HCT116 (cell line): ENCODE results near the gene ACSF2. TPM values are rescaled to one million over a fixed set of nuclear protein-coding genes. Genes with fewer than 3 reads are reported as not detected.

ENCODE experiments used
- ATAC-seq: fragments of 200-7000 bp; cut with Tn5 transposase; 2 replicates; pipeline ENCODE4 v1.9.1; 2020; ENCODE audit warnings: mild to moderate bottlenecking, moderate library complexity
- BruUV-seq: library from RNA; stranded (reverse); fragments of 400-500 nt; replicated peaks from 2 replicates; lab custom pipeline; 2021; lab: Mats Ljungman, UMichigan
- CTCF ChIA-PET: fragments of 300-600 bp; sonication (Branson Sonifier 250); formaldehyde crosslinking; loops from one replicate; lab custom pipeline; 2021; ENCODE audit warnings: antibody characterized with exemption; lab: Charles Lee
- POLR2A ChIA-PET: fragments of 300-600, 350-600 bp; sonication (Branson Sonifier 250); formaldehyde crosslinking; loops from one replicate; lab custom pipeline; 2021; ENCODE audit warnings: antibody characterized with exemption; lab: Charles Lee
- RAD21 ChIA-PET, 2 experiments: fragments of 300-600 bp; sonication (Branson Sonifier 250); formaldehyde crosslinking; loops; one replicate each; lab custom pipeline; 2023; ENCODE audit warnings: low total read pairs in 2 of 2; ENCODE audit not compliant: uncharacterized antibody in 2 of 2, unreplicated experiment in 2 of 2, low non-redundant PET in 1 of 2; lab: Charles Lee
- DNase-seq: peaks from one replicate; pipeline ENCODE4 v3.0.0-alpha.2; 2010; ENCODE audit warnings: low read depth, low spot score
- H2AFZ ChIP-seq: fragments of 200-600 bp; shearing (Covaris generic), sonication (generic); 2 replicates; pipeline ENCODE4 v1.6.1; 2017; ENCODE audit warnings: low read depth, mixed run types, mixed read lengths, antibody characterized with exemption, low read length; ENCODE audit not compliant: poor library complexity, severe bottlenecking
- H3K27ac ChIP-seq: 2 replicates; pipeline ENCODE4 v1.5.1; 2012; ENCODE audit warnings: low read depth, low read length
- H3K27me3 ChIP-seq: fragments of 200-600 bp; sonication (generic); 2 replicates; pipeline ENCODE4 v1.6.1; 2016; ENCODE audit warnings: mixed run types, low read length, mixed read lengths; ENCODE audit not compliant: insufficient read depth
- H3K36me3 ChIP-seq, 2 experiments: fragments of 200-500 bp in 1 of 2; fragments of 200-600 bp in 1 of 2; sonication (Bioruptor generic) in 1 of 2; sonication (generic) in 1 of 2; 2 replicates each; pipeline versions ENCODE4 v1.5.1 to v1.6.1; 2014 to 2016; ENCODE audit warnings: low read length in 2 of 2, inconsistent platforms in 1 of 2, mixed read lengths in 1 of 2, mixed run types in 1 of 2; ENCODE audit not compliant: insufficient read depth in 2 of 2, control insufficient read depth in 1 of 2
- H3K4me1 ChIP-seq, 2 experiments: fragments of 200-600 bp in 1 of 2; sonication (generic) in 1 of 2; 2 replicates each; pipeline versions ENCODE4 v1.5.1 to v1.6.1; 2012 to 2017; ENCODE audit warnings: low read length in 2 of 2, inconsistent platforms in 1 of 2, mild to moderate bottlenecking in 1 of 2, mixed read lengths in 1 of 2, mixed run types in 1 of 2, moderate library complexity in 1 of 2; ENCODE audit not compliant: insufficient read depth in 2 of 2, control insufficient read depth in 1 of 2
- H3K4me2 ChIP-seq: fragments of 200-600 bp; sonication (generic); 2 replicates; pipeline ENCODE4 v1.6.1; 2017; ENCODE audit warnings: mixed run types, low read length, mixed read lengths
- H3K4me3 ChIP-seq, 2 experiments: fragments of 200-600 bp in 1 of 2; sonication (generic) in 1 of 2; replicated peaks in 1 of 2; 2 replicates each; pipeline ENCODE4 v1.5.1; 2011 to 2016; ENCODE audit warnings: low read length in 2 of 2, control low read depth in 1 of 2, low read depth in 1 of 2, mild to moderate bottlenecking in 1 of 2, mixed read lengths in 1 of 2, mixed run types in 1 of 2
- H3K79me2 ChIP-seq: fragments of 200-600 bp; sonication (generic); 2 replicates; pipeline ENCODE4 v1.6.1; 2017; ENCODE audit warnings: mild to moderate bottlenecking, mixed run types, low read length, moderate library complexity, mixed read lengths; ENCODE audit not compliant: insufficient read depth
- H3K9ac ChIP-seq: fragments of 200-600 bp; sonication (generic); 2 replicates; pipeline ENCODE4 v1.6.1; 2016; ENCODE audit warnings: low read length, mixed read lengths
- H3K9me2 ChIP-seq: fragments of 200-600 bp; sonication (generic), shearing (Covaris generic); 2 replicates; pipeline ENCODE4 v1.6.1; 2017; ENCODE audit warnings: mixed run types, mild to moderate bottlenecking, moderate library complexity; ENCODE audit not compliant: insufficient read depth
- H3K9me3 ChIP-seq, 2 experiments: fragments of 200-500 bp in 1 of 2; fragments of 200-600 bp in 1 of 2; sonication (Bioruptor generic) in 1 of 2; sonication (generic) in 1 of 2; 2 replicates each; pipeline ENCODE4 v1.6.1; 2014 to 2017; ENCODE audit warnings: low read length in 2 of 2, mixed read lengths in 2 of 2, inconsistent platforms in 1 of 2, low read depth in 1 of 2, mild to moderate bottlenecking in 1 of 2, mixed run types in 1 of 2, moderate library complexity in 1 of 2; ENCODE audit not compliant: control insufficient read depth in 1 of 2, insufficient read depth in 1 of 2
- H4K20me1 ChIP-seq: fragments of 200-600 bp; sonication (generic), shearing (Covaris generic); 2 replicates; pipeline ENCODE4 v1.6.1; 2017; ENCODE audit warnings: mixed run types, mild to moderate bottlenecking, moderate library complexity; ENCODE audit not compliant: insufficient read depth
- CBX3 ChIP-seq: IDR thresholded peaks from 2 replicates; pipeline ENCODE4 v1.6.1; 2012; ENCODE audit warnings: low read depth
- CEBPB ChIP-seq: IDR thresholded peaks from 2 replicates; pipeline ENCODE4 v1.6.1; 2012; ENCODE audit warnings: low read depth
- EGR1 ChIP-seq: IDR thresholded peaks from 2 replicates; pipeline ENCODE4 v1.6.1; 2012; ENCODE audit warnings: low read depth
- ELF1 ChIP-seq: IDR thresholded peaks from 2 replicates; pipeline ENCODE4 v1.6.1; 2012; ENCODE audit warnings: low read depth, borderline replicate concordance
- EZH2 ChIP-seq: fragments of 200-600 bp; sonication (generic); IDR thresholded peaks from 2 replicates; pipeline ENCODE4 v1.6.1; 2017; ENCODE audit warnings: antibody characterized with exemption, mixed run types
- EZH2phosphoT487 ChIP-seq: fragments of 200-600 bp; IDR thresholded peaks from 2 replicates; pipeline ENCODE4 v1.6.1; 2018; ENCODE audit warnings: antibody characterized with exemption, borderline replicate concordance
- JUND ChIP-seq: IDR thresholded peaks from 2 replicates; pipeline ENCODE4 v1.6.1; 2012
- MAX ChIP-seq: IDR thresholded peaks from 2 replicates; pipeline ENCODE4 v1.6.1; 2012
- POLR2A ChIP-seq: IDR thresholded peaks from 2 replicates; pipeline ENCODE4 v1.7.0; 2011; ENCODE audit warnings: borderline replicate concordance; ENCODE audit not compliant: insufficient read depth, insufficient read length; ENCODE audit errors: extremely low read depth
- POLR2AphosphoS5 ChIP-seq: IDR thresholded peaks from 2 replicates; pipeline ENCODE4 v1.6.1; 2011; ENCODE audit warnings: mild to moderate bottlenecking, low read depth, low read length, moderate library complexity
- RAD21 ChIP-seq: IDR thresholded peaks from 2 replicates; pipeline ENCODE4 v1.6.1; 2012; ENCODE audit warnings: low read depth, mild to moderate bottlenecking
- SIN3A ChIP-seq: IDR thresholded peaks from 2 replicates; pipeline ENCODE4 v1.6.1; 2012; ENCODE audit warnings: low read depth
- SP1 ChIP-seq: IDR thresholded peaks from 2 replicates; pipeline ENCODE4 v1.6.1; 2012; ENCODE audit warnings: low read depth
- TCF7L2 ChIP-seq: IDR thresholded peaks from 2 replicates; pipeline ENCODE4 v1.7.0; 2011; ENCODE audit warnings: borderline replicate concordance, inconsistent platforms; ENCODE audit not compliant: insufficient read depth, insufficient read length; ENCODE audit errors: extremely low read depth
- YY1 ChIP-seq: IDR thresholded peaks from 2 replicates; pipeline ENCODE4 v1.6.1; 2011; ENCODE audit warnings: low read length, low read depth, moderate library complexity, mild to moderate bottlenecking; ENCODE audit not compliant: insufficient replicate concordance; ENCODE audit errors: extremely low read depth
- ZFX ChIP-seq: fragments of 450-650 bp; IDR thresholded peaks from 2 replicates; pipeline ENCODE4 v1.6.1; 2017
- intact Hi-C: fragments of 100-400 bp; cut with micrococcal nuclease; formaldehyde crosslinking; loops from 2 replicates; pipeline ENCODE4 v1.10.0; 2022
- total RNA-seq: library from RNA; stranded (reverse); gene quantifications from one replicate; pipeline ENCODE4 v1.2.1, GENCODE V29; 2021; ENCODE audit not compliant: unreplicated experiment
- TF ChIP-seq, protein P1 (sequence below): IDR thresholded peaks from 2 replicates; pipeline ENCODE4 v1.6.1; 2012; ENCODE audit warnings: low read depth
- TF ChIP-seq, protein P2 (sequence below), 3 experiments: fragments of 200-600 bp in 1 of 3; sonication (generic) in 1 of 3; IDR thresholded peaks in 2 of 3; conservative IDR thresholded peaks in 1 of 3; 2 replicates each; pipeline ENCODE4 v1.5.1; 2012 to 2017; ENCODE audit warnings: low read depth in 2 of 3, low read length in 2 of 3, antibody characterized with exemption in 1 of 3, borderline replicate concordance in 1 of 3, control low read depth in 1 of 3, mild to moderate bottlenecking in 1 of 3, mixed read lengths in 1 of 3, mixed run types in 1 of 3, moderate library complexity in 1 of 3; ENCODE audit not compliant: insufficient read depth in 1 of 3

The ACSF2 gene
- total RNA-seq, 1 experiment from 2014 or later = 52.4 TPM

- Histone ChIP-seq H3K9me2 (no peaks in the 10 kb centered on the region), H3K9ac (peak within 1 kb of the TSS; percentile 98), H3K4me2 (peak within 1 kb of the TSS; percentile 84), H3K27me3 (no peaks in the 10 kb centered on the region), H3K27ac (peak within 1 kb of the TSS; percentile 77), H3K9me3 (no peaks in the 10 kb centered on the region), H3K36me3 (peaks cover 28 to 32% of the 10 kb centered on the region in 2 experiments), H3K4me3 (peak within 1 kb of the TSS; percentile 95), H2AFZ (peak within 1 kb of the TSS; percentile 68), H4K20me1 (peaks cover 7% of the 10 kb centered on the region; the same call in 1 of the 2 replicates), H3K4me1 (peaks cover 7 to 27% of the 10 kb centered on the region in 2 experiments), H3K79me2 (peaks cover 50% of the 10 kb centered on the region)
- ATAC-seq (peak; percentile 95), DNase-seq (peak; percentile 77)
- intact Hi-C loops = loop anchor here (1.0 kb wide), 1 partner anchor 81 kb away; the partner anchor contains the start of gene RSAD1
- TSS peak; percentile 32 for BruUV-seq
- ChIA-PET RAD21 (interaction anchor here (0.6 to 0.7 kb wide), 2 partner anchors 46 to 82 kb away, joined by 3 read pairs; no protein-coding TSS in a partner anchor), POLR2A (interaction anchor here (0.9 to 2.5 kb wide), 13 partner anchors 8 to 242 kb away, joined by 3 to 14 read pairs (median 4); partner anchors contain the start of genes ACSF2, EME1 and MRPL27), CTCF (interaction anchor here (0.5 to 2.6 kb wide), 36 partner anchors 8 to 753 kb away, joined by 3 to 20 read pairs (median 4); partner anchors contain the start of genes ACSF2, EME1, MRPL27 and RSAD1)
- TF ChIP-seq POLR2A (peak; percentile 71), ELF1 (peak; percentile 96), POLR2AphosphoS5 (peak; percentile 95), EGR1 (no peak), JUND (peak; percentile 65), EZH2 (no peak), SP1 (peak; percentile 70; the same call in 1 of the 2 replicates), CBX3 (peak; percentile 100), RAD21 (peak; percentile 39; the same call in 1 of the 2 replicates), ZFX (peak; percentile 86), TCF7L2 (peak; percentile 68), EZH2phosphoT487 (no peak), MAX (peak; percentile 99), CEBPB (no peak), SIN3A (peak; percentile 100), YY1 (peak; percentile 85)
- TF ChIP-seq, protein P1, sequence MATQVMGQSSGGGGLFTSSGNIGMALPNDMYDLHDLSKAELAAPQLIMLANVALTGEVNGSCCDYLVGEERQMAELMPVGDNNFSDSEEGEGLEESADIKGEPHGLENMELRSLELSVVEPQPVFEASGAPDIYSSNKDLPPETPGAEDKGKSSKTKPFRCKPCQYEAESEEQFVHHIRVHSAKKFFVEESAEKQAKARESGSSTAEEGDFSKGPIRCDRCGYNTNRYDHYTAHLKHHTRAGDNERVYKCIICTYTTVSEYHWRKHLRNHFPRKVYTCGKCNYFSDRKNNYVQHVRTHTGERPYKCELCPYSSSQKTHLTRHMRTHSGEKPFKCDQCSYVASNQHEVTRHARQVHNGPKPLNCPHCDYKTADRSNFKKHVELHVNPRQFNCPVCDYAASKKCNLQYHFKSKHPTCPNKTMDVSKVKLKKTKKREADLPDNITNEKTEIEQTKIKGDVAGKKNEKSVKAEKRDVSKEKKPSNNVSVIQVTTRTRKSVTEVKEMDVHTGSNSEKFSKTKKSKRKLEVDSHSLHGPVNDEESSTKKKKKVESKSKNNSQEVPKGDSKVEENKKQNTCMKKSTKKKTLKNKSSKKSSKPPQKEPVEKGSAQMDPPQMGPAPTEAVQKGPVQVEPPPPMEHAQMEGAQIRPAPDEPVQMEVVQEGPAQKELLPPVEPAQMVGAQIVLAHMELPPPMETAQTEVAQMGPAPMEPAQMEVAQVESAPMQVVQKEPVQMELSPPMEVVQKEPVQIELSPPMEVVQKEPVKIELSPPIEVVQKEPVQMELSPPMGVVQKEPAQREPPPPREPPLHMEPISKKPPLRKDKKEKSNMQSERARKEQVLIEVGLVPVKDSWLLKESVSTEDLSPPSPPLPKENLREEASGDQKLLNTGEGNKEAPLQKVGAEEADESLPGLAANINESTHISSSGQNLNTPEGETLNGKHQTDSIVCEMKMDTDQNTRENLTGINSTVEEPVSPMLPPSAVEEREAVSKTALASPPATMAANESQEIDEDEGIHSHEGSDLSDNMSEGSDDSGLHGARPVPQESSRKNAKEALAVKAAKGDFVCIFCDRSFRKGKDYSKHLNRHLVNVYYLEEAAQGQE = no peak
- TF ChIP-seq, protein P2, sequence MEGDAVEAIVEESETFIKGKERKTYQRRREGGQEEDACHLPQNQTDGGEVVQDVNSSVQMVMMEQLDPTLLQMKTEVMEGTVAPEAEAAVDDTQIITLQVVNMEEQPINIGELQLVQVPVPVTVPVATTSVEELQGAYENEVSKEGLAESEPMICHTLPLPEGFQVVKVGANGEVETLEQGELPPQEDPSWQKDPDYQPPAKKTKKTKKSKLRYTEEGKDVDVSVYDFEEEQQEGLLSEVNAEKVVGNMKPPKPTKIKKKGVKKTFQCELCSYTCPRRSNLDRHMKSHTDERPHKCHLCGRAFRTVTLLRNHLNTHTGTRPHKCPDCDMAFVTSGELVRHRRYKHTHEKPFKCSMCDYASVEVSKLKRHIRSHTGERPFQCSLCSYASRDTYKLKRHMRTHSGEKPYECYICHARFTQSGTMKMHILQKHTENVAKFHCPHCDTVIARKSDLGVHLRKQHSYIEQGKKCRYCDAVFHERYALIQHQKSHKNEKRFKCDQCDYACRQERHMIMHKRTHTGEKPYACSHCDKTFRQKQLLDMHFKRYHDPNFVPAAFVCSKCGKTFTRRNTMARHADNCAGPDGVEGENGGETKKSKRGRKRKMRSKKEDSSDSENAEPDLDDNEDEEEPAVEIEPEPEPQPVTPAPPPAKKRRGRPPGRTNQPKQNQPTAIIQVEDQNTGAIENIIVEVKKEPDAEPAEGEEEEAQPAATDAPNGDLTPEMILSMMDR (IDR thresholded peaks at IDR 0.05 in 2 of 3, conservative IDR thresholded peaks at IDR 0.05 in 1 of 3; ENCODE audit: borderline replicate concordance in 1 of 3, insufficient read depth in 1 of 3, low read depth in 2 of 3, low read length in 2 of 3) = peak; percentile 83 to 99 (median 94)
Observed at GRCh38 chr17:50397111-50397918, 28.7 kb upstream of the ACSF2 start, which contains the start of gene LRRC59. Gene LRRC59 (minus strand): TSS chr17:50397523. CDS start chr17:50397317, 206 bp downstream.
